Measurements from ENCODE around the gene CTNNA2. TPM values are rescaled to one million over a fixed set of nuclear protein-coding genes. Genes with fewer than 3 reads are reported as not detected.

The CTNNA2 gene
- under 0.01 TPM in 1 of 2 replicates, not detected in the other for total RNA-seq

DNA sequence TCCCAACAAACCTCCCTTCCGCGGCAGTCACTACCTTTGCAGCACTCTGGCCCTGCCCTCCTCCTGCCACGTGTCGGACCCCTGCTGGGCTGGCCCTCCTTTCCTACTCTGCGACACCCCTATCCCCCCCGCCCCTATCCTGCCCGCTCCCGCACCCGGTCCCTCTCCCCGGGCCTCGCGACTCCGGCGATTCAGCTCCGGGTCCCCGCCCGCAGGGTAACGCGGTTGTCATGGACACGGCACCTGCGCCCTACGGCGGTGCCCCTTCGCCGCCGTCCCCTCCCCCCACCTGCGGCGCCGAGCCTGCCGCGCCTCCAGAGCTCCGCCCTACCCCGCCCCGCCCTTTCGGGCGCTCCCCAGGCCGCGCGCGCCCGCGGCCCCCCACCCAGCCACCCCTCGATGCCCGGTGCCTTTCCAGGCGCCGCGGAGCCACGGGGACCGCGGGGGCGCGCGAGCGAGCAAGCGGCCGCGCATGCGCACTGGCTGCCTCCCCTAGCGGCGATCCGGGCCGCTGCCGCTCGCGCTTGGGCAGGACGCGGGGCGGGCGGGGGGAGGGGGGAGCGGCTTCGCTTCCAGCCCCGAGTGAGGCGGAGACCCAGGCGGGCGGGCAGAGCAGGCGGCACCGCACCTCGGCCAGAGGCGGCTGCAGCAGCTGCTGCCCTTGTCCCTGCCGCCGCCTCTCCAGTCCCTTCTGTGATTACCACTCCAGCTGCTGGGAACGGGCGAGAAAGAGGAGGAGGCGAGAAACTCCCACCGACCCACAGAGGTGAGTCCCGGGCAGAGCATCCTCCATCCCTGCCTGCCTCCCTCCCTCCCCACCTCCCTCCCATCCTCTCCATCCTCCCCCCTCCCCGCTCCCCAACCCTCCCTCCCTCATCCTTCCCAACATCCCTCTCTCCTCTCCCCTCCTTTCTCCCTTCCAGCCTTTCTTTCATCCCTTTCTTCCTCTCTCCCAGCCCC is at the start of gene CTNNA2:
TSS of gene CTNNA2 (plus strand) at position 610 of the 960 bp plus-strand sequence.

DNA sequence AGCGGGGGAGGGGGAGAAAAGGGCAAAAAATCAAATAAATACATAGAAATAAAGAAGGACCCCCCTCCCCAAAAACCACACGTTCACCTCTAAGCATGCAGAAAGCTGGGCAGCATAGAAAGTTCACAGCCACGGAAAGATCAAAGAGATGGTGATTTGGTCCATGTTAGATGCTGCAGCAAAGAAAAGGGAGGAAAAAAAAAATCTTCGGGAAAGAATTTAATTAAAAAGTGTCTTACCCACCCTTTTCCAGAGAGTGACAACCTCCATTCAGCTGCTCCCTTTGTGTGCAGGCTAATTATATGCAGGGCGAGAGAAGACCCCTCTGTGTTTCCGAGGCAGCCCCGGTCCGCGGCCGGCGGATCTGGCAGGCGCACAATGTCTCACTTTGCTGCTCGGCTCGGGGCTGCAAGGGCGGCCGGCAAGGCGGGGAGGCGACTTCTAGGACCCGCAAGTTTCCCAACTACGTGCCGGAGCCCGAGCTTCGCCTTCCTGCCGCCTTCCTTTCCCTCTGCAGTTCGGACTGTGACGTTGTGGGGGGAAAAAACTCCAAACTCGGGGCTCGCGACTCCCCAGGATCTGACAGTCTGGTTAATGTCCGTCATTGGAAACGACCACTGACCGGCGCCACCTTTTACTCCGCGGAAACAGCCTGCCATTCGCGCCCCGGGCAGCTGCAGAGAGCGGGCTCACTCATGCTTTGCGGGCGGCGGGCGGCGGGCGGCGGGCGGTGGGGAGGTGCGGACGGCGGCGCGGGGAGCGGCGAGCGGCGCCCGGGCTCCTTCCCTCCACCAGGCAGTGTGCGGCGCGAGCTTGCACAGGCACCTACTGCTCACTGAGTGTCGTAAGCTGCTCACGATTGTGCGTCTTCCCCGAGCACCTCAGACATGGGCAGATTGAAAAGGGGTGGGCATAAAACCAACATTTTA is 791.3 kb downstream of the CTNNA2 start, which contains the start of gene LRRTM1:
TSS of gene LRRTM1 (minus strand) at position 844 of the 929 bp plus-strand sequence. CDS start 933 bp downstream, outside the sequence.

